Activated T-cell treated with anti-CD3 and anti-CD28 coated beads, Interleukin-2, amount 50 U/mL, for 48 hours (primary cell): ENCODE results near the gene CUTC.

Experiments used
- DNase-seq, 2 experiments: peaks; one replicate each; pipeline ENCODE4 v3.0.0-alpha.2; 2020

CUTC gene

GRCh38 chr10:99784727-99785441, 52.9 kb downstream of the CUTC start:
- DNase-seq: no peak

- no peak for DNase-seq
These were observed 53.6 kb downstream of the CUTC start for GRCh38 chr10:99785646-99786045.

- no peak for DNase-seq
These were observed 55.3 kb downstream of the CUTC start for GRCh38 chr10:99787311-99787710.

- DNase-seq: no peak
These were observed 55.9 kb downstream of the CUTC start for GRCh38 chr10:99787782-99788445.

GRCh38 chr10:99788598-99789256, 56.7 kb downstream of the CUTC start:
- DNase-seq: no peak

GRCh38 chr10:99791831-99792230, 59.8 kb downstream of the CUTC start:
- DNase-seq: no peak

GRCh38 chr10:99793819-99794218, 61.8 kb downstream of the CUTC start:
- DNase-seq: no peak

- DNase-seq: no peak
These were observed 64.9 kb downstream of the CUTC start for GRCh38 chr10:99796928-99797327.

- DNase-seq: no peak
These were observed 66.0 kb downstream of the CUTC start for GRCh38 chr10:99798031-99798430.

GRCh38 chr10:99798920-99799319, 66.9 kb downstream of the CUTC start:
- DNase-seq: no peak

GRCh38 chr10:99799613-99800012, 67.6 kb downstream of the CUTC start:
- no peak for DNase-seq

GRCh38 chr10:99804471-99804870, 72.4 kb downstream of the CUTC start:
- DNase-seq: no peak

GRCh38 chr10:99805190-99805589, 73.2 kb downstream of the CUTC start:
- DNase-seq: no peak
